H9 (cell line): ENCODE results near the gene HRC. TPM values are rescaled to one million over a fixed set of nuclear protein-coding genes. Genes with fewer than 3 reads are reported as not detected.
"Not testable (repeated sequence)": the region's sequence is repeated elsewhere in the genome, so short reads cannot be mapped to it uniquely, and the experiment has no call there.

Source experiments
- DNase-seq: peaks from one replicate; pipeline ENCODE4 v3.0.0-alpha.2; 2017
- H2AFZ ChIP-seq: one replicate; pipeline ENCODE4 v1.6.1; 2013; ENCODE audit warnings: mild to moderate bottlenecking, low read length, control low read depth, moderate library complexity
- H2AK5ac ChIP-seq: 2 replicates; pipeline ENCODE4 v1.6.1; 2013; ENCODE audit warnings: low read length, control low read depth, mixed read lengths; ENCODE audit not compliant: insufficient read length
- H2BK120ac ChIP-seq: one replicate; pipeline ENCODE4 v1.6.1; 2013; ENCODE audit warnings: low read depth, mild to moderate bottlenecking, low read length, control low read depth, inconsistent platforms; ENCODE audit not compliant: poor library complexity, severe bottlenecking
- H2BK12ac ChIP-seq: 2 replicates; pipeline ENCODE4 v1.6.1; 2013; ENCODE audit warnings: low read length, control low read depth, mixed read lengths, low read depth; ENCODE audit not compliant: insufficient read length
- H2BK15ac ChIP-seq: 2 replicates; pipeline ENCODE4 v1.6.1; 2013; ENCODE audit warnings: low read depth, low read length, control low read depth
- H2BK20ac ChIP-seq: one replicate; pipeline ENCODE4 v1.6.1; 2013; ENCODE audit warnings: low read depth, mild to moderate bottlenecking, low read length, control low read depth, inconsistent platforms; ENCODE audit not compliant: poor library complexity, severe bottlenecking
- H2BK5ac ChIP-seq: 2 replicates; pipeline ENCODE4 v1.6.1; 2013; ENCODE audit warnings: low read length, control low read depth, mixed read lengths; ENCODE audit not compliant: insufficient read length
- H3K14ac ChIP-seq: 2 replicates; pipeline ENCODE4 v1.6.1; 2013; ENCODE audit warnings: low read length, control low read depth; ENCODE audit not compliant: insufficient read depth
- H3K18ac ChIP-seq: 2 replicates; pipeline ENCODE4 v1.6.1; 2013; ENCODE audit warnings: low read depth, mild to moderate bottlenecking, mixed read lengths, low read length, control low read depth; ENCODE audit not compliant: insufficient read length
- H3K23ac ChIP-seq: 2 replicates; pipeline ENCODE4 v1.6.1; 2013; ENCODE audit warnings: low read length, control low read depth, mixed read lengths, low read depth; ENCODE audit not compliant: insufficient read length
- H3K23me2 ChIP-seq: 2 replicates; pipeline ENCODE4 v1.6.1; 2013; ENCODE audit warnings: low read depth, mild to moderate bottlenecking, mixed read lengths, low read length, control low read depth; ENCODE audit not compliant: insufficient read length, poor library complexity, severe bottlenecking
- H3K27ac ChIP-seq: 2 replicates; pipeline ENCODE4 v1.5.1; 2013; ENCODE audit warnings: low read length, control low read depth, mixed read lengths, low read depth; ENCODE audit not compliant: insufficient read length
- H3K27me3 ChIP-seq: 2 replicates; pipeline ENCODE4 v1.6.1; 2013; ENCODE audit warnings: low read length, control low read depth, inconsistent platforms; ENCODE audit not compliant: insufficient read depth
- H3K4ac ChIP-seq: 2 replicates; pipeline ENCODE4 v1.6.1; 2013; ENCODE audit warnings: low read depth, mild to moderate bottlenecking, control low read depth, inconsistent platforms, low read length, moderate library complexity
- H3K4me1 ChIP-seq: 2 replicates; pipeline ENCODE4 v1.6.1; 2013; ENCODE audit warnings: low read length, control low read depth, inconsistent platforms; ENCODE audit not compliant: insufficient read depth
- H3K4me2 ChIP-seq: 2 replicates; pipeline ENCODE4 v1.6.1; 2013; ENCODE audit warnings: low read length, control low read depth, mixed read lengths; ENCODE audit not compliant: insufficient read length, insufficient read depth
- H3K56ac ChIP-seq: 2 replicates; pipeline ENCODE4 v1.6.1; 2013; ENCODE audit warnings: low read depth, mild to moderate bottlenecking, mixed read lengths, low read length, control low read depth; ENCODE audit not compliant: insufficient read length
- H3K79me1 ChIP-seq: 2 replicates; pipeline ENCODE4 v1.6.1; 2013; ENCODE audit warnings: low read depth, mild to moderate bottlenecking, moderate library complexity, low read length, control low read depth, inconsistent platforms; ENCODE audit not compliant: insufficient read depth, poor library complexity, severe bottlenecking
- H3K79me2 ChIP-seq: 2 replicates; pipeline ENCODE4 v1.6.1; 2013; ENCODE audit warnings: low read length, control low read depth, inconsistent platforms; ENCODE audit not compliant: insufficient read depth
- H3K9ac ChIP-seq: 2 replicates; pipeline ENCODE4 v1.6.1; 2013; ENCODE audit warnings: low read length, control low read depth, mixed read lengths; ENCODE audit not compliant: insufficient read length; ENCODE audit errors: extremely low read depth
- H3K9me3 ChIP-seq: one replicate; pipeline ENCODE4 v1.6.1; 2013; ENCODE audit warnings: low read depth, low read length, inconsistent platforms; ENCODE audit not compliant: control insufficient read depth
- H3T11ph ChIP-seq: one replicate; pipeline ENCODE4 v1.6.1; 2013; ENCODE audit warnings: mild to moderate bottlenecking, low read length, control low read depth, inconsistent platforms
- H4K20me1 ChIP-seq: one replicate; pipeline ENCODE4 v1.6.1; 2013; ENCODE audit not compliant: control insufficient read depth, insufficient read length, insufficient read depth
- H4K5ac ChIP-seq: 2 replicates; pipeline ENCODE4 v1.6.1; 2013; ENCODE audit warnings: low read depth, mild to moderate bottlenecking, mixed read lengths, low read length, control low read depth; ENCODE audit not compliant: insufficient read length
- H4K8ac ChIP-seq: replicated peaks from 2 replicates; pipeline ENCODE4 v1.6.1; 2013; ENCODE audit warnings: low read length, control low read depth, mixed read lengths, low read depth; ENCODE audit not compliant: insufficient read length
- H4K91ac ChIP-seq: 2 replicates; pipeline ENCODE4 v1.6.1; 2013; ENCODE audit warnings: low read depth, mild to moderate bottlenecking, moderate library complexity, mixed read lengths, low read length, control low read depth; ENCODE audit not compliant: insufficient read length
- H3K27ac Mint-ChIP-seq, 3 experiments: 2 replicates in 2 of 3; 3 replicates in 1 of 3; pipeline ENCODE4 v1.8.0; 2020 to 2021; ENCODE audit warnings: mixed read lengths in 3 of 3, mild to moderate bottlenecking in 1 of 3, moderate library complexity in 1 of 3
- H3K27me3 Mint-ChIP-seq: 2 replicates; pipeline ENCODE4 v1.8.0; 2021; ENCODE audit warnings: low read depth, mild to moderate bottlenecking, moderate library complexity, mixed read lengths
- H3K36me3 Mint-ChIP-seq, 3 experiments: 2 replicates in 2 of 3; 3 replicates in 1 of 3; pipeline ENCODE4 v1.8.0; 2020 to 2021; ENCODE audit warnings: low read depth in 3 of 3, mixed read lengths in 3 of 3; ENCODE audit not compliant: insufficient read depth in 1 of 3
- H3K4me1 Mint-ChIP-seq, 2 experiments: 2 replicates each; pipeline ENCODE4 v1.8.0; 2020; ENCODE audit warnings: mixed read lengths in 2 of 2
- H3K4me3 Mint-ChIP-seq, 2 experiments: 2 replicates in 1 of 2; 3 replicates in 1 of 2; pipeline ENCODE4 v1.8.0; 2020 to 2021; ENCODE audit warnings: mild to moderate bottlenecking in 2 of 2, mixed read lengths in 2 of 2, moderate library complexity in 1 of 2
- H3K9me3 Mint-ChIP-seq, 2 experiments: 2 replicates in 1 of 2; 3 replicates in 1 of 2; pipeline ENCODE4 v1.8.0; 2020; ENCODE audit warnings: mild to moderate bottlenecking in 2 of 2, mixed read lengths in 2 of 2, moderate library complexity in 1 of 2
- CTCF ChIP-seq: fragments of 200-600 bp; sonication (generic); conservative IDR thresholded peaks from 3 replicates; pipeline ENCODE4 v1.8.0; 2021; ENCODE audit warnings: antibody characterized with exemption, mild to moderate bottlenecking
- WGBS: extraction: QIAGEN DNeasy Blood & Tissue Kit; methylation state at CpG from one replicate; pipeline ENCODE4 v1.1.7; 2013; ENCODE audit warnings: missing lambda C conversion rate, low lambda C conversion rate, mixed read lengths; ENCODE audit not compliant: insufficient read length; ENCODE audit errors: extremely low coverage; 5-methylcytosine and 5-hydroxymethylcytosine counted together
- total RNA-seq: library from RNA; stranded (reverse); gene quantifications from 2 replicates; pipeline ENCODE4 v1.2.1, GENCODE V29; 2021

The HRC gene
- total RNA-seq, 1 experiment from 2014 or later = 1.8 TPM

- H3K27me3 Mint-ChIP-seq = peaks cover 2% of the 10 kb centered on the region; the same call in 1 of the 2 replicates
- Histone ChIP-seq H2BK15ac (no peak overlapping the region), H3K14ac (no peak overlapping the region), H4K5ac (no peak overlapping the region), H2BK120ac (no peak overlapping the region), H3K9ac (no peak overlapping the region), H3K79me1 (no peaks in the 10 kb centered on the region), H3K23me2 (no peaks in the 10 kb centered on the region), H3K23ac (no peak overlapping the region), H3K4me2 (no peak overlapping the region), H3T11ph (no peak overlapping the region), H3K18ac (no peak overlapping the region), H3K9me3 (no peaks in the 10 kb centered on the region), H2BK5ac (no peak overlapping the region), H3K79me2 (no peaks in the 10 kb centered on the region), H2BK12ac (no peak overlapping the region), H3K4me1 (no peaks in the 10 kb centered on the region), H4K20me1 (no peaks in the 10 kb centered on the region), H3K56ac (no peak overlapping the region), H4K91ac (no peak overlapping the region), H3K27ac (no peak overlapping the region), H2AFZ (no peak overlapping the region), H2BK20ac (no peak overlapping the region), H3K4ac (no peak overlapping the region), H3K27me3 (no peaks in the 10 kb centered on the region), H2AK5ac (no peak overlapping the region), H4K8ac (no peak overlapping the region)
- no peak for TF ChIP-seq CTCF
- peaks cover 6 to 23% (median 9%) of the 10 kb centered on the region in 3 experiments; a peak in 6 of 7 replicates for H3K36me3 Mint-ChIP-seq
- H3K4me3 Mint-ChIP-seq = no peak overlapping the region; a peak in 1 of 5 replicates
- peak; percentile 38 for DNase-seq
- H3K4me1 Mint-ChIP-seq = peaks cover 0 to 4% of the 10 kb centered on the region in 2 experiments; a peak in 2 of 4 replicates
- H3K27ac Mint-ChIP-seq = no peak overlapping the region
- no CpG with 5 or more reads among the region's 26 CpGs for WGBS
- peaks cover 3 to 6% of the 10 kb centered on the region in 2 experiments; a peak in 4 of 5 replicates for H3K9me3 Mint-ChIP-seq
Observed at GRCh38 chr19:49182848-49183375, 27.7 kb upstream of the HRC start.

- H3K36me3 Mint-ChIP-seq = peaks cover 6 to 23% (median 9%) of the 10 kb centered on the region in 3 experiments; a peak in 6 of 7 replicates
- H2BK120ac ChIP-seq, H3K27ac Mint-ChIP-seq: not testable (repeated sequence)
Observed at GRCh38 chr19:49182010-49182847, 27.0 kb upstream of the HRC start.

More at GRCh38 chr19:49182010-49182847, 27.0 kb upstream of the HRC start:
- not testable (repeated sequence) for H4K20me1 ChIP-seq, H4K8ac ChIP-seq, H2AK5ac ChIP-seq, H3K27me3 Mint-ChIP-seq, H3K4me1 ChIP-seq, H3K4me1 Mint-ChIP-seq, H3K27ac ChIP-seq, H2BK15ac ChIP-seq, H3K18ac ChIP-seq, H3K79me2 ChIP-seq, H3K79me1 ChIP-seq, H3K4me2 ChIP-seq, H2BK5ac ChIP-seq, H3K14ac ChIP-seq, H4K91ac ChIP-seq, H3T11ph ChIP-seq, H3K9me3 ChIP-seq, H4K5ac ChIP-seq, H3K9me3 Mint-ChIP-seq, H3K4ac ChIP-seq, H3K27me3 ChIP-seq, H2BK12ac ChIP-seq, H3K56ac ChIP-seq, H3K23me2 ChIP-seq, H2BK20ac ChIP-seq, H3K23ac ChIP-seq, H2AFZ ChIP-seq, H3K9ac ChIP-seq, H3K4me3 Mint-ChIP-seq
- DNase-seq = peak; percentile 39
- 100% methylated on average over 1 of the region's 20 CpGs for WGBS
